Activated naive CD8-positive, alpha-beta T cell treated with anti-CD3 and anti-CD28 coated beads, Interleukin-2, amount 10 ng/mL, durations not matched to agents 7 days and 5 days (primary cell): Measurements from ENCODE around the gene FHIT. TPM values are rescaled to one million over a fixed set of nuclear protein-coding genes. Genes with fewer than 3 reads are reported as not detected.

Experiments used
- ATAC-seq: fragments of 150-1000 bp; cut with Tn5 transposase; one replicate; pipeline ENCODE4 v1.10.0; 2021; ENCODE audit warnings: low read depth, moderate library complexity
- POLR2A ChIA-PET: fragments of 350-600 bp; sonication (Branson Sonifier 250); formaldehyde crosslinking; loops from one replicate; lab custom pipeline; 2021; ENCODE audit warnings: antibody characterized with exemption; lab: Charles Lee
- DNase-seq: peaks from one replicate; pipeline ENCODE4 v3.0.0; 2021
- H3K27ac Mint-ChIP-seq: one replicate; pipeline ENCODE4 v1.8.0; 2022; ENCODE audit warnings: mild to moderate bottlenecking, mixed read lengths
- H3K27me3 Mint-ChIP-seq: one replicate; pipeline ENCODE4 v1.8.0; 2022; ENCODE audit warnings: mild to moderate bottlenecking, moderate library complexity, mixed read lengths
- H3K36me3 Mint-ChIP-seq: one replicate; pipeline ENCODE4 v1.8.0; 2021; ENCODE audit warnings: mild to moderate bottlenecking, mixed read lengths
- H3K4me1 Mint-ChIP-seq: one replicate; pipeline ENCODE4 v1.8.0; 2021; ENCODE audit warnings: mixed read lengths
- H3K4me3 Mint-ChIP-seq: one replicate; pipeline ENCODE4 v1.8.0; 2022; ENCODE audit warnings: mild to moderate bottlenecking, moderate library complexity, mixed read lengths
- H3K9me3 Mint-ChIP-seq: one replicate; pipeline ENCODE4 v1.8.0; 2021; ENCODE audit warnings: mixed read lengths
- total RNA-seq, 2 experiments: library from RNA; stranded (reverse); gene quantifications; one replicate each; pipeline ENCODE4 v1.2.3, GENCODE V29; 2021

Gene FHIT
- total RNA-seq, 2 experiments from 2014 or later = 3.7 to 5.8 TPM

DNA sequence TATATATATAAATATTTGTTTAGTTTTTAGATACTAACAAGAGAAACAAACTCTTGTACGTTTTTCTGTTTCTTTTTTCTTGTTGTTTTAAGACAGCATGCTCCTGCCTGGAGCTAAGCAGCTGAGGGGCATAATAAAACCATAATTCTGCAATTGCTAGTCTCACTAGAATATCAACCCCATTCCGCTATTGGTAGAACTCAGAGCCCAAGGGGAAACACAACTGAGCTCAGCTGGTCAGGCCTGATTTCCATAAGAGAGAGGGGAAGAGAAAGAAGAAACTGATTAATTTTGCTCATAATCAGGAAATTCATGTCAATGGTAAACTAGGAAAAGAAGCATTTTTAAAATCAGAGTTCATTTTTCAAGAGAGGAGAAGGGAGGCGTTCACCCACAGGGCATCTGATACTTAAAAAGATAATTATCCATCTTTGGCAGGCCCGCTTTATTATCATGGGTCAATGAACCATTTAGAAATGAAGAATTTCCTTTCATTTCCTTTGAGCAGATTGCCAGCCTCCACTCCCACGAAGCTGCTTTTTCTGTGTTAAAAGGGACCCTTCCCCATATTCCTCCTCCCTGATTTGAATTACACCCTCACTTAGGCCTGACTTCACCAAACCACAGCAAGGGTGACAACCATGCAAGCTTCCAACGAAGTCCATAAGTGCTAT, 1236.1 kb downstream of the FHIT start:
- Mint-ChIP-seq H3K4me3 (no peak overlapping the region), H3K9me3 (peaks cover 8% of the 10 kb centered on the region), H3K27ac (no peak overlapping the region), H3K36me3 (peaks cover 29% of the 10 kb centered on the region), H3K4me1 (peaks cover 31% of the 10 kb centered on the region), H3K27me3 (no peaks in the 10 kb centered on the region)
- POLR2A ChIA-PET = no interaction called here
- DNase-seq = no peak
- no peak for ATAC-seq

DNA sequence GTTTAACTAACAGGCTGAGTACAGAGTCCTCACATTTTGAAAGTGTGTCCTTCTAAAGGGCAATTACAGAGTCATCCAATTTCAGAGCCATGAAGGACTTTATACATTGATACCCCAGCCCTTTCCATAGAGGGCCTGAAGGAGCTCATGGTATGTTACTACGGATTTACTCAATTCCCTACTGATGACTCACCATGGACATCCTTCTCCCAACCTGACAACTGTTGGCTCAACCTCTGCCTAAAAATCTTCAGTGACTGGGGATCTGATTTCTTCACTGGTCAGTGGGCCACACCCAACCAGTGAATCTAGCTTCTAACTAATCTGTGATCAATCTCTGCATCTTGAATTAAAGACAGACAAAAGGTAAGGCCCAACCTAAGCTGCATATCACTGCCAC, 1238.0 kb downstream of the FHIT start:
- Mint-ChIP-seq H3K36me3 (peaks cover 29% of the 10 kb centered on the region), H3K4me1 (peaks cover 45% of the 10 kb centered on the region), H3K4me3 (no peak overlapping the region), H3K9me3 (peaks cover 5% of the 10 kb centered on the region), H3K27ac (no peak overlapping the region), H3K27me3 (no peaks in the 10 kb centered on the region)
- POLR2A ChIA-PET = no interaction called here
- DNase-seq (no peak), ATAC-seq (no peak)

DNA sequence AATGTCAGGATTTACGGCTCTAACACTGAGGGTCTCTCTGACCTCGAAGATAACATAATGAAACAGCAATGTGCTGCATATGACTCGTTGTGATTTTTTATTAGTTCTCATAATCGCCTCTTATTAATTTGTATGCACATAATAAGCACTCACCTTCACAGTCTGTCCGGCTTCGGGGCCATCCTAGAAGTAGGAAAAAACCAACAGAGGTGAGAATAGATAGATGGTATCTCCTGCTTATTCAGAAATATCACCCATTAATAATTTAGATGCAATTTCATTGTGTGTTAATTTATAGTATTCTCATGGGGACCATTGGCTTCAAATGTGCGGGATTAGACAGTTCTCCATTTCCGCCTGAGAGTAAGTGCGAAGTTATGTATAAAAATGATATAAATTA, 1240.0 kb downstream of the FHIT start:
- Mint-ChIP-seq H3K4me1 (peaks cover 40% of the 10 kb centered on the region), H3K27me3 (no peaks in the 10 kb centered on the region), H3K9me3 (peaks cover 5% of the 10 kb centered on the region), H3K36me3 (peaks cover 22% of the 10 kb centered on the region), H3K27ac (peak overlapping the region; percentile 99), H3K4me3 (peak overlapping the region; percentile 82)
- DNase-seq = no peak
- POLR2A ChIA-PET = interaction anchor here (1.4 to 1.5 kb wide), 3 partner anchors 16 to 54 kb away, joined by 3 to 6 read pairs (median 3); no protein-coding TSS in a partner anchor
- ATAC-seq = no peak

DNA sequence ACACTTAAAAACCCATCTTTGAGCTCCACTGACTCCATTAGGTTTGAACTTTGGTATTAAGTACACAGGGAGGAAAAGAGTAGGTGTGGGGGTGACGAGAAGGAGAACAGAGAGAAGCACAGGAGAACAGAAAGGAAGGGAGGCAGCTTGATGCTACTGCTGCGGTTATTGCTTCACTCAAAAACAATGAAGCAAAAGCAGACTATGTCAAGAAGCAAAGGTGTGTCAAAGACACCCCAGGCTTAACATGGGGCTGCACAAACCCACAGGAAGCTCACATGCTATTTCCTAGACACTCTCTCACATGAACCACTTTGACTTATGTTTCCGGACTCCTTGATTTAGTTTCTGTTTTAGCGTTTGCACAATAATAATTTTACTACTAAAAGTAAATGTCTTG, 1240.5 kb downstream of the FHIT start:
- peaks cover 22% of the 10 kb centered on the region for H3K36me3 Mint-ChIP-seq
- DNase-seq (peak; percentile 36), ATAC-seq (peak; percentile 100)
- H3K4me3 Mint-ChIP-seq = peak overlapping the region; percentile 82
- H3K9me3 Mint-ChIP-seq = peaks cover 5% of the 10 kb centered on the region
- POLR2A ChIA-PET = interaction anchor here (0.5 to 1.5 kb wide), 6 partner anchors 16 to 559 kb away, joined by 3 to 6 read pairs (median 4); no protein-coding TSS in a partner anchor
- H3K27ac Mint-ChIP-seq = peak overlapping the region; percentile 99
- H3K4me1 Mint-ChIP-seq = peaks cover 40% of the 10 kb centered on the region
- no peaks in the 10 kb centered on the region for H3K27me3 Mint-ChIP-seq

DNA sequence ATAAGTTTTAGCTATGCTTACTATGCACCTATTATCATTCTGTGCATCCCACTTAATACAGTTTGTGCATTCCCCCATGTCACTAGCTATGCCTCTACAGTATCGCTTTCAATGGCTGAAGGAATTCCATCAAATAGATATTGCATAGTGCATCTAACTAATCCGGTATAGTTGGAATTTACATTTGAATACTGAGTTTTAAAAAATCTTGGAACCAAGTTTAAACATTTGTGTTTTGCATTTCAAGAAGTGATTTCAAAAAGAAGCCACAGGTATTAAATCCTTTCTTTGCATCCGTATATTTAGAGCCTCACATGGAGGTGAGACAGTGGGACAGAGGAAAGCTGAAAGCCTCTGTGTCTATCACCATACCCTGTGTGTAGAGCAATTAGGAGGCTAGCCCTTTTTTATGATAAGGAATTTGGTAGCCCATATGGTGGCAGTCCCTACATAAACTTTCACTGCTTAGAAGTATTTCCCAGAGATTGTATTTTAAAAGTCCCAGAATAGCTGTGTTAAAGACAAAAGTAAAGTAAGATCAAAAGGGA, 1241.2 kb downstream of the FHIT start:
- Mint-ChIP-seq H3K36me3 (peaks cover 25% of the 10 kb centered on the region), H3K9me3 (peaks cover 6% of the 10 kb centered on the region), H3K27me3 (no peaks in the 10 kb centered on the region), H3K4me3 (peak overlapping the region; percentile 82), H3K4me1 (peaks cover 43% of the 10 kb centered on the region), H3K27ac (peak overlapping the region; percentile 99)
- no peak for ATAC-seq
- POLR2A ChIA-PET = interaction anchor here (1.1 to 1.5 kb wide), 5 partner anchors 15 to 559 kb away, joined by 3 to 6 read pairs (median 3); no protein-coding TSS in a partner anchor
- DNase-seq = no peak

DNA sequence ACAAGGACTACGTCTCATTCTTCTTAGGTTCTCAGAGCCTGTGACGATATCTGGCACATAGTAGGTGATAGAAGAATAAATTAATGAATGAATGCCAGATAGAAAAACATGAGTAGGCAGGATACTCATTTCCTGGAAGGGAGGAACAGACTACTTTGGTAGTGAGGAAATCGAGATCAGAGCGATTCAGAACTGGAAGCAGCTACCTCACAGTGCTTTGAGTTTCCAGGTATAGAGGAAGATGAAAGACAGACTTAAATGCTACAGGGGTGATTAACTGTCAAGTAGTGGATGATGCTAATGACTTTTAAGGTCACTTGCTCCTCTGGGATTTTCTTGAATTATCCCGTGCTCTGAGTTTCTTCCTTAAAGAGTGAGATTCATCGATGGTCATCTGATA, 1249.9 kb downstream of the FHIT start:
- H3K27ac Mint-ChIP-seq = peak overlapping the region; percentile 4
- H3K4me3 Mint-ChIP-seq = peak overlapping the region; percentile 5
- no peaks in the 10 kb centered on the region for H3K27me3 Mint-ChIP-seq
- ATAC-seq = no peak
- peaks cover 3% of the 10 kb centered on the region for H3K9me3 Mint-ChIP-seq
- DNase-seq = no peak
- H3K36me3 Mint-ChIP-seq = peaks cover 18% of the 10 kb centered on the region
- POLR2A ChIA-PET = no interaction called here
- peaks cover 16% of the 10 kb centered on the region for H3K4me1 Mint-ChIP-seq

DNA sequence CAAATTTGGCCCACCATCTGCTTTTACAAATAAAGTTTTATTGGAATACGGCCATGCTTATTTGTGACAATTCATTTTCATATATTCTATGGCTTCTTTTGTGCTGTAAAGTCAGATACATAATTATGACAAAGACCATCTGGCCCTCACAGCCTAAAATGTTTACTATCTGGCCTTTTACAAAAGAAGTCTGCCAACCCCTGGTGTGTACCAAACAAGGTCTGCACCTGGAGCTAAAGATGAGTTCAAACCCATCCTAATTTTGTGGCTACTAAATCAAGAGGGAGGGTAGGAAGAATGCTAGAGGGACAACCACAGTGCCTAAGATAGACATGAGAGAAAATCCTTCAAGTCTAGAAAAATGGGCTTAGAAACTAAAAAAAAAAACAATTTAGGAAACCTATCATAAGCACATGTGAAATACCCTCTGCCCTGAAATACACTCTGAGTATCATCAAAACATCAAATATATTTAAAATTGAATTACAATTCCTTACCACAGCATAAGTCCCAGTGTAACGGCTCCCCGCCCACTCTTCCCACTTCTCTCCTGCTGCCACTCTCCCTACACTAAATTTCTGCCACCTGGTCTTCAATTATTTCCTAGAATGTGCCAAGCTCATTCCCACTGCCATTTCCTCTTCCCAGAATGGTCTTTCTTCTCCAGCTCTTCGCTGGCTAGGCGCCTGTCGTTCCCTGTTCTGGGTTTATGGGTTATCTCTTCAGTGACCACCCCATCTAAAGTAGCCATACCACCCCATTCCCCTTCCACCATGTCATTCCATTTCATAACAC, 1250.7 kb downstream of the FHIT start:
- H3K27ac Mint-ChIP-seq = peak overlapping the region; percentile 24
- ATAC-seq (no peak), DNase-seq (no peak)
- peaks cover 4% of the 10 kb centered on the region for H3K9me3 Mint-ChIP-seq
- H3K4me1 Mint-ChIP-seq = peaks cover 22% of the 10 kb centered on the region
- H3K4me3 Mint-ChIP-seq = no peak overlapping the region
- H3K27me3 Mint-ChIP-seq = no peaks in the 10 kb centered on the region
- H3K36me3 Mint-ChIP-seq = peaks cover 22% of the 10 kb centered on the region
- POLR2A ChIA-PET = no interaction called here

DNA sequence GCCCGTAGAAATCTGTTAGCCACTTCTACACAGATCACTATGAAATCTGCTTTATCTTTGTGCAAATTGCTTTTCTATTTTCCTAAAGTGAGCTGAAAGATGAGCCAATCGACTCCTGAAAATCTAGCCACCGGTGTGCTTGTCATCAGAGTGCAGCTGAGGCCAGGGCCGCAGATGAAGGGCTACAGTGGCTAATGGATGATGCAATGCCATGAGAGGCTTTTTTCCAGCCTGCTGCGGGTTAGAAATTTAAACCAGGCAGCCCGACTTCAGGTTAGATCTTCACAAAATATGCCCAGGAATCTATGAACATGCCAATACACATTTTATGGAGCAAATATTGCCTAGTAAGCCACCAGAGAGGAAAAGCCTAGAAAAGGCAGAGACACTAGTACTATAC, 1253.2 kb downstream of the FHIT start:
- POLR2A ChIA-PET = no interaction called here

DNA sequence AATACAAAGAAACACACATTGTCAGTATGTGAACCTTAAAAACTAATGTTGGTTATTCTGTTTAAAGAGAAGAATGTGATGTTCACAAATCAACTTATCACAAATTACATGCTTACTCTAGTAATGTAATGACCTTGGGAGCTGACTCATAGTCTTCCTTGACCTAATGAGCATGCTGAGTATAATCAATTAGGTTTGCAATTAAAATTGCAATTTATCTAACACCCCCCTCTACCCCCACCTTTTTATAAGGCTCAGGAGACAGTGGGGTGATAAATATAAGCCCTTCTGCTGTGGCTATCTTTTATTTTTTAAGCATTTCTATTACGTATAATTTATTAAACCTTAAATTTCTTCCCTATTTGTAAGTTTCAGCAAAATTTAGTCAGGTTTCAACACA, 1253.7 kb downstream of the FHIT start:
- H3K36me3 Mint-ChIP-seq = peaks cover 18% of the 10 kb centered on the region
- H3K9me3 Mint-ChIP-seq = peaks cover 2% of the 10 kb centered on the region
- POLR2A ChIA-PET = no interaction called here
- no peaks in the 10 kb centered on the region for H3K27me3 Mint-ChIP-seq
- peaks cover 32% of the 10 kb centered on the region for H3K4me1 Mint-ChIP-seq
- DNase-seq (no peak), ATAC-seq (no peak)
- no peak overlapping the region for H3K27ac Mint-ChIP-seq
- no peak overlapping the region for H3K4me3 Mint-ChIP-seq

More for the DNA sequence above, 1253.2 kb downstream of the FHIT start:
- DNase-seq = no peak
- Mint-ChIP-seq H3K36me3 (peaks cover 19% of the 10 kb centered on the region), H3K4me3 (no peak overlapping the region), H3K4me1 (peaks cover 30% of the 10 kb centered on the region), H3K27me3 (no peaks in the 10 kb centered on the region), H3K27ac (no peak overlapping the region), H3K9me3 (peaks cover 3% of the 10 kb centered on the region)
- no peak for ATAC-seq

DNA sequence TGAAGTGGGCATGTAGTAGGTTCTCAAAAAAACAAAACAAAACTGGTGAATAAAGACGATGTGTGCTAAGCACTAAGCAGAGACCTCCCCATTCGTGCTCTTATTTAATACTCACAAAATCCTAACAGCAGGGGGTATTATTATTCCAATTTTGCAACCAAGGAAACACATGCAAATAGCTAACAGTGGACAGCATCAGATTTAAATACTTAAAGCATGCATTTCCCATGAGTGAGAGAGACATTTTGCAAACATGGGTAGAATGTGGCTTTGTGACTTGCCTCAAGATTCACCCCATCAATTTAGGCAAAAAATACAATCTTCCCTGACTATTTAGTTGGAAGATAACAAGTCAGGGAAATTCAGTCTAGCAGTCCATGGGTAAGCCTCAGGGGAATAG, 1255.2 kb downstream of the FHIT start:
- POLR2A ChIA-PET = no interaction called here
- H3K4me1 Mint-ChIP-seq = peaks cover 24% of the 10 kb centered on the region

DNA sequence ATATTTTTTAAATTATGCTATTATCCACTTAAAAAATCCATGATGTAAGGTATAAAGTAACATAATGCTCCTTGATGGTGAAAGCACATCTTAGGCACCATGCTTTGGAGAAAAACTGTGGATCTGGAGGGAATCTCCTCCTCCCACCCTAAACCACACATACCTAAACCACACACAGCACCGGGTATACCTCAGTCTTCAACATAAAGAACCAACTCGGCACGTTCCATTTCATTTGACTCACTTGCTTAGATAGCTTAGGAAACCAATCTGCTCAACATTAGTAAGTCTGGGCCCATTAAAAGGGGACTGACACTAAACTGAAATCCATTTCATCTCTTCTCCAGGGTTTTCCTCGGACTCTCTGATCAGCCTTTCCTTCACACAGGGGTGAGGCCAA, 1255.7 kb downstream of the FHIT start:
- ATAC-seq (no peak), DNase-seq (no peak)
- H3K27me3 Mint-ChIP-seq = no peaks in the 10 kb centered on the region
- H3K4me1 Mint-ChIP-seq = peaks cover 21% of the 10 kb centered on the region
- no peak overlapping the region for H3K27ac Mint-ChIP-seq
- no peak overlapping the region for H3K4me3 Mint-ChIP-seq
- peaks cover 9% of the 10 kb centered on the region for H3K36me3 Mint-ChIP-seq
- H3K9me3 Mint-ChIP-seq = peaks cover 1% of the 10 kb centered on the region
- POLR2A ChIA-PET = interaction anchor here (1.2 kb wide), 1 partner anchor 15 kb away, joined by 6 read pairs; no protein-coding TSS in a partner anchor

More for the DNA sequence above, 1255.2 kb downstream of the FHIT start:
- no peak for DNase-seq
- peaks cover 12% of the 10 kb centered on the region for H3K36me3 Mint-ChIP-seq
- no peak overlapping the region for H3K27ac Mint-ChIP-seq
- H3K27me3 Mint-ChIP-seq = no peaks in the 10 kb centered on the region
- H3K4me3 Mint-ChIP-seq = no peak overlapping the region
- H3K9me3 Mint-ChIP-seq = peaks cover 1% of the 10 kb centered on the region
- no peak for ATAC-seq

DNA sequence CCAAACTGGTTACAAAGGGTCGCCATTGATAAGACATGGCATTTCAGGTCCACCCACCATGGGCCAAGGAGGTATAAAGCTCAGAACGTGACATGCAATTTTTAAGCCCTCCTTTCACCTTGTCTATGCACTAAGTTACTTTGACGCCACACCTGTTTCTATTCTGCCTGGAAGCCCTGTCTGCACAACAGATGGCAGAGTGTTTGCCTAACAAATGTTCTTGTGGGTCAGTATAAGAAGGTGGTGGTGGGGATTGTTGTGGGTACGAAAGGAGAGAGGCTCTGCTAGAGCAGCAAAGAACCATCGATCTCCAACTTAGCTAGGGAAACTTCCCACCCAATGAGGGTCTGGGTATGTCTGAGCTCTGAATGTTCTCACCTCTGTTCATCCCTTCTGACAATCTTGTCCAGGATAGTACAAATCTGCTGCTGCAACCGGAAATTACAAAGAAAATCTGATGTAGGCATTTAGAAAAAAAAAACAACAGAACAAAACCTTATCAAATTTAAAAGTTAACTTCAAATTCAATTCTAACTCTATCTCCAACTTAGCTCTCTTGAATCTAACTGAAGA, 1256.4 kb downstream of the FHIT start:
- peaks cover 18% of the 10 kb centered on the region for H3K4me1 Mint-ChIP-seq
- no peak for ATAC-seq
- H3K4me3 Mint-ChIP-seq = no peak overlapping the region
- POLR2A ChIA-PET = interaction anchor here (1.2 kb wide), 1 partner anchor 16 kb away, joined by 6 read pairs; no protein-coding TSS in a partner anchor
- peaks cover 1% of the 10 kb centered on the region for H3K9me3 Mint-ChIP-seq
- DNase-seq = no peak
- peaks cover 9% of the 10 kb centered on the region for H3K36me3 Mint-ChIP-seq
- no peaks in the 10 kb centered on the region for H3K27me3 Mint-ChIP-seq
- no peak overlapping the region for H3K27ac Mint-ChIP-seq

DNA sequence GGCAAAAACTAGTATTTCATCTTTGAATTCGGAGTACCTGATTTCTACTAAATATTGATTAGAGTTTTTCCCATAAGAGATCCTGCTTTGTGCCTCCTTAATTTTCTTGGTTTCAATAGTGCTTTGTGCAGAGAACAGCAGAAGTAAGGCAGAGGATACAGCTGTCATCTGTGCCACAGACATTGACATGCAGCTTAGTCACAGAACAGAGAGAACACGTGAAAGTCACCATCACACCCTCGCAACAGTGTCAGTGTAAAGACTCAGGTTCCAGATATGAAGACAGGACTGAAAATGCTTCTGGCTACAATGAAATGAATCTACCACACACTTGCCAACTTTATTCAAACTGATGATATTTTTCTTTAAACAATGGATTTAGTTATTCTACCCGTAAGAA, 1258.7 kb downstream of the FHIT start:
- Mint-ChIP-seq H3K36me3 (peaks cover 8% of the 10 kb centered on the region), H3K27ac (no peak overlapping the region), H3K4me3 (no peak overlapping the region), H3K9me3 (peaks cover 1% of the 10 kb centered on the region), H3K27me3 (no peaks in the 10 kb centered on the region), H3K4me1 (peaks cover 21% of the 10 kb centered on the region)
- POLR2A ChIA-PET = no interaction called here
- DNase-seq (no peak), ATAC-seq (no peak)
